PC-9 (cell line): Measurements from ENCODE around the gene ADORA2A.

Source experiments
- EZH2 ChIP-seq: fragments of 200-600 bp; sonication (generic); IDR thresholded peaks from 2 replicates; pipeline ENCODE4 v1.8.0; 2017; ENCODE audit warnings: antibody characterized with exemption, low read depth
- TF ChIP-seq, protein P1 (sequence below): fragments of 200-600 bp; sonication (generic); conservative IDR thresholded peaks from 2 replicates; pipeline ENCODE4 v1.6.1; 2017; ENCODE audit warnings: mixed run types, antibody characterized with exemption, mild to moderate bottlenecking, moderate library complexity

GRCh38 chr22:24489011-24489410 lies 61.6 kb downstream of the ADORA2A start:
- TF ChIP-seq, protein P1, sequence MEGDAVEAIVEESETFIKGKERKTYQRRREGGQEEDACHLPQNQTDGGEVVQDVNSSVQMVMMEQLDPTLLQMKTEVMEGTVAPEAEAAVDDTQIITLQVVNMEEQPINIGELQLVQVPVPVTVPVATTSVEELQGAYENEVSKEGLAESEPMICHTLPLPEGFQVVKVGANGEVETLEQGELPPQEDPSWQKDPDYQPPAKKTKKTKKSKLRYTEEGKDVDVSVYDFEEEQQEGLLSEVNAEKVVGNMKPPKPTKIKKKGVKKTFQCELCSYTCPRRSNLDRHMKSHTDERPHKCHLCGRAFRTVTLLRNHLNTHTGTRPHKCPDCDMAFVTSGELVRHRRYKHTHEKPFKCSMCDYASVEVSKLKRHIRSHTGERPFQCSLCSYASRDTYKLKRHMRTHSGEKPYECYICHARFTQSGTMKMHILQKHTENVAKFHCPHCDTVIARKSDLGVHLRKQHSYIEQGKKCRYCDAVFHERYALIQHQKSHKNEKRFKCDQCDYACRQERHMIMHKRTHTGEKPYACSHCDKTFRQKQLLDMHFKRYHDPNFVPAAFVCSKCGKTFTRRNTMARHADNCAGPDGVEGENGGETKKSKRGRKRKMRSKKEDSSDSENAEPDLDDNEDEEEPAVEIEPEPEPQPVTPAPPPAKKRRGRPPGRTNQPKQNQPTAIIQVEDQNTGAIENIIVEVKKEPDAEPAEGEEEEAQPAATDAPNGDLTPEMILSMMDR, result no peak
- TF ChIP-seq EZH2, result no peak
